Measurements from ENCODE around the gene CRACR2A. TPM values are rescaled to one million over a fixed set of nuclear protein-coding genes. Genes with fewer than 3 reads are reported as not detected.

The CRACR2A gene
- total and polyA plus RNA-seq, 2 of the 8 experiments (the other 6 are each of a cell fraction or from before 2014, with no cell fraction given), result 0.85 to 3.2 TPM

DNA sequence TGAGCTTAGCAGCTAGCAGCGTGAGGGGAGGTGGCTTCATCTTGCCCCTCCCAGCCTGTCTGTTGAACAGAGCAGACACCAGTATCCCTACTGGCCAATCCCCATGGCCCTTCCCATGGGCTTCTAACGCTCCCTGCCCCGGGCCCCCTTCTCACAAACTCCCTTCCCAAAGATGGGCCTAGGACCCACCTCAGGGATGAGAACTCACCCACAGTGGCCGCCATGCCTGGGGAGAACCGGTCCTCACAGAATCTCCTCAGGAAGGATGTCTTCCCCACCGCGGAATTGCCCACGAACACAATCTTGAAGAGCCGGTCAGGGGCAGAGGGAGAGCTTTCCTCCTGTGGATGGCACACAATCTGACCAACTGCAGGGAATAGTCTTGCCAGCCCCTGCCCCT, 119.5 kb downstream of the CRACR2A start:
- no peak overlapping the region for H2BK5ac ChIP-seq (ENCODE audit: low read depth, low read length)
- 87% methylated on average over 9 of the region's 9 CpGs; no CpG with 5 or more reads in 1 of the 2 experiments for WGBS, 2 experiments (ENCODE audit: extremely low coverage in 1 of 2, insufficient coverage in 1 of 2, insufficient read length in 1 of 2, insufficient replicate concordance in 2 of 2, low coverage in 1 of 2, low lambda C conversion rate in 2 of 2, missing lambda C conversion rate in 1 of 2)
- H3K56ac ChIP-seq (replicated peaks; ENCODE audit: insufficient read length, low read depth, low read length), result no peak overlapping the region
- H4K91ac ChIP-seq (replicated peaks; ENCODE audit: insufficient read length, low read length), result no peak overlapping the region
- H3K23me2 ChIP-seq (ENCODE audit: low read depth, low read length), result no peaks in the 10 kb centered on the region
- H3K4me3 ChIP-seq (ENCODE audit: extremely low read depth in 1 of 4, insufficient read depth in 2 of 4, low read depth in 3 of 4, low read length in 4 of 4), result no peak overlapping the region
- CTCF ChIA-PET (ENCODE audit: partially characterized antibody), result interaction anchor here (1.0 to 3.2 kb wide), 9 partner anchors 14 to 334 kb away, joined by 3 to 12 read pairs (median 4); no protein-coding TSS in a partner anchor
- no peak overlapping the region for H3K4ac ChIP-seq (replicated peaks; ENCODE audit: insufficient read length, low read depth, low read length)
- FAIRE-seq (no peak), DNase-seq (ENCODE audit: low read depth in 1 of 2, low spot score in 2 of 2) (no peak)
- H3K4me2 ChIP-seq (ENCODE audit: insufficient read depth in 1 of 2, low read depth in 2 of 2, low read length in 2 of 2), result no peak overlapping the region
- no peak overlapping the region for H2AFZ ChIP-seq (ENCODE audit: low read length)
- no peak overlapping the region for H3K27ac ChIP-seq (ENCODE audit: low read depth, low read length)
- no peak overlapping the region for H4K8ac ChIP-seq (ENCODE audit: extremely low read depth, insufficient read depth, low read length)
- no peak overlapping the region for H2BK12ac ChIP-seq (ENCODE audit: low read depth, low read length)
- H2BK20ac ChIP-seq (ENCODE audit: low read length), result no peak overlapping the region
- H4K5ac ChIP-seq (ENCODE audit: insufficient read length, low read depth, low read length), result no peak overlapping the region
- H2BK15ac ChIP-seq (ENCODE audit: low read length), result no peak overlapping the region
- peaks cover 0 to 1% of the 10 kb centered on the region in 2 experiments for H4K20me1 ChIP-seq (replicated peaks in 1 of 2; ENCODE audit: control insufficient read depth in 1 of 2, insufficient read depth in 2 of 2, low read length in 2 of 2)
- H3K18ac ChIP-seq (ENCODE audit: extremely low read depth, low read length), result no peak overlapping the region
- POLR2A ChIA-PET (ENCODE audit: partially characterized antibody), result no interaction called here
- no peak overlapping the region for H3K14ac ChIP-seq (ENCODE audit: insufficient read length)
- H3K4me1 ChIP-seq (replicated peaks in 1 of 4; ENCODE audit: control insufficient read depth in 3 of 4, insufficient read depth in 4 of 4, low read length in 3 of 4), result no peaks in the 10 kb centered on the region; a peak in 2 of 7 replicates
- no peaks in the 10 kb centered on the region for H3K36me3 ChIP-seq (ENCODE audit: control insufficient read depth in 2 of 4, insufficient read depth in 4 of 4, low read length in 3 of 4)
- H3K79me1 ChIP-seq (ENCODE audit: low read depth, low read length), result no peaks in the 10 kb centered on the region; the same call in 1 of the 2 replicates
- no peaks in the 10 kb centered on the region for H3K27me3 ChIP-seq (replicated peaks in 1 of 4; ENCODE audit: control insufficient read depth in 3 of 4, extremely low read depth in 1 of 4, insufficient read depth in 3 of 4, low read length in 3 of 4)
- TF ChIP-seq CBX8 (IDR thresholded peaks at IDR 0.05; ENCODE audit: borderline replicate concordance, low read depth, low read length), result no peak
- H2BK120ac ChIP-seq (replicated peaks; ENCODE audit: low read depth, low read length), result no peak overlapping the region
- H3K9me3 ChIP-seq (ENCODE audit: insufficient read depth in 2 of 2, low read depth in 1 of 2, low read length in 1 of 2), result no peaks in the 10 kb centered on the region
- no peaks in the 10 kb centered on the region for H3K79me2 ChIP-seq (ENCODE audit: control insufficient read depth in 1 of 2, insufficient read depth in 2 of 2, low read length in 2 of 2)
- no peak overlapping the region for H3K9ac ChIP-seq (replicated peaks in 1 of 4; ENCODE audit: extremely low read depth in 1 of 4, low read depth in 3 of 4, low read length in 3 of 4)
- H3K23ac ChIP-seq (ENCODE audit: insufficient read length), result no peak overlapping the region
- no peak overlapping the region for H2AK5ac ChIP-seq (ENCODE audit: low read depth, low read length)
